HepG2 (cell line): ENCODE data around the gene CHP1. TPM values are rescaled to one million over a fixed set of nuclear protein-coding genes. Genes with fewer than 3 reads are reported as not detected.

ENCODE experiments used
- ATAC-seq: fragments of 200-7000 bp; cut with Tn5 transposase; 3 replicates; pipeline ENCODE4 v1.9.1; 2020; ENCODE audit warnings: mild to moderate bottlenecking, moderate library complexity
- BruUV-seq: library from RNA; stranded (reverse); fragments of 400-500 nt; replicated peaks from 2 replicates; lab custom pipeline; 2021; lab: Mats Ljungman, UMichigan
- CTCF ChIA-PET: fragments of 300-600 bp; formaldehyde crosslinking; extraction: SDS; loops from one replicate; lab custom pipeline; 2021; ENCODE audit warnings: low total read pairs, inconsistent platforms, low intra/inter-chr PET ratio; lab: Yijun Ruan, JAX
- POLR2A ChIA-PET: fragments of 350-600 bp; sonication (Branson Sonifier 250); formaldehyde crosslinking; loops from one replicate; lab custom pipeline; 2020; ENCODE audit warnings: antibody characterized with exemption, inconsistent platforms; lab: Yijun Ruan, JAX
- DNase-seq: peaks from one replicate; pipeline ENCODE4 v3.0.0-alpha.2; 2015; ENCODE audit warnings: low spot score
- FAIRE-seq: peaks from 3 replicates; lab custom pipeline; 2011; peaks lifted over from hg19 to GRCh38; lab: Jason Lieb, UNC
- H2AFZ ChIP-seq: one replicate; pipeline ENCODE4 v1.6.1; 2011; ENCODE audit warnings: low read length, inconsistent platforms
- H3K27ac ChIP-seq: fragments of 300-600 bp; 3 replicates; pipeline ENCODE4 v1.8.0; 2011; ENCODE audit warnings: mixed run types, mild to moderate bottlenecking, mixed read lengths, low read length, inconsistent platforms; ENCODE audit not compliant: insufficient read depth; ENCODE audit errors: extremely low read length
- H3K27me3 ChIP-seq, 2 experiments: fragments of 200-600 bp in 1 of 2; 2 replicates in 1 of 2; 3 replicates in 1 of 2; pipeline versions ENCODE4 v1.6.0 to v1.8.0; 2011; ENCODE audit warnings: low read length in 2 of 2, mild to moderate bottlenecking in 2 of 2, moderate library complexity in 2 of 2, inconsistent platforms in 1 of 2; ENCODE audit not compliant: insufficient read depth in 2 of 2, control insufficient read depth in 1 of 2
- H3K36me3 ChIP-seq, 2 experiments: fragments of 200-600 bp in 1 of 2; replicated peaks in 1 of 2; 2 replicates in 1 of 2; 3 replicates in 1 of 2; pipeline versions ENCODE4 v1.5.1 to v1.8.0; 2011; ENCODE audit warnings: low read length in 2 of 2, inconsistent platforms in 1 of 2; ENCODE audit not compliant: insufficient read depth in 2 of 2, control insufficient read depth in 1 of 2
- H3K4me1 ChIP-seq: 2 replicates; pipeline ENCODE4 v1.5.1; 2012; ENCODE audit warnings: low read length, inconsistent platforms; ENCODE audit not compliant: insufficient read depth
- H3K4me2 ChIP-seq: 2 replicates; pipeline ENCODE4 v1.6.0; 2011; ENCODE audit warnings: low read depth, low read length, inconsistent platforms
- H3K4me3 ChIP-seq, 3 experiments: fragments of 200-600 bp in 1 of 3; sonication (generic), shearing (Covaris generic) in 1 of 3; replicated peaks in 1 of 3; 2 replicates each; pipeline ENCODE4 v1.5.1; 2011 to 2016; ENCODE audit warnings: low read length in 3 of 3, inconsistent platforms in 2 of 3, low read depth in 2 of 3, mild to moderate bottlenecking in 2 of 3, control low read depth in 1 of 3, mixed read lengths in 1 of 3; ENCODE audit not compliant: insufficient read depth in 1 of 3
- H3K79me2 ChIP-seq: one replicate; pipeline ENCODE4 v1.6.1; 2011; ENCODE audit warnings: low read length, inconsistent platforms; ENCODE audit not compliant: insufficient read depth
- H3K9ac ChIP-seq: 2 replicates; pipeline ENCODE4 v1.6.0; 2011; ENCODE audit warnings: mild to moderate bottlenecking, low read depth, low read length, inconsistent platforms; ENCODE audit not compliant: insufficient read depth
- H3K9me3 ChIP-seq: 2 replicates; pipeline ENCODE4 v1.5.1; 2012; ENCODE audit warnings: mild to moderate bottlenecking, low read length
- H4K20me1 ChIP-seq: 2 replicates; pipeline ENCODE4 v1.6.0; 2011; ENCODE audit warnings: inconsistent platforms, mild to moderate bottlenecking, low read length, moderate library complexity; ENCODE audit not compliant: insufficient read depth
- GTF2F1 ChIP-seq: fragments of 150-350 bp; IDR thresholded peaks from 2 replicates; pipeline ENCODE4 v1.6.1; 2014; ENCODE audit warnings: low read length
- HNF4A ChIP-seq: sonication (generic); formaldehyde crosslinking; IDR thresholded peaks from 2 replicates; pipeline ENCODE4 v1.4.0; 2020; ENCODE audit warnings: missing genetic modification reagents
- SAP130 ChIP-seq: IDR thresholded peaks from 2 replicates; pipeline ENCODE4 v1.6.1; 2016; ENCODE audit warnings: low read depth
- SIN3A ChIP-seq: IDR thresholded peaks from 2 replicates; pipeline ENCODE4 v1.6.1; 2011; ENCODE audit warnings: low read depth, mild to moderate bottlenecking, control low read depth, low read length, borderline replicate concordance
- SKI ChIP-seq: fragments of 450-650 bp; IDR thresholded peaks from one replicate; pipeline ENCODE4 v1.6.1; 2018; ENCODE audit warnings: mild to moderate bottlenecking; ENCODE audit not compliant: partially characterized antibody
- SNAPC2 ChIP-seq: sonication (generic); formaldehyde crosslinking; IDR thresholded peaks from 2 replicates; pipeline ENCODE4 v1.8.1; 2022; ENCODE audit warnings: mild to moderate bottlenecking, missing genetic modification reagents
- ZNF3 ChIP-seq: IDR thresholded peaks from 2 replicates; pipeline ENCODE4 v1.7.0; 2017; ENCODE audit warnings: inconsistent platforms
- ZNF567 ChIP-seq: sonication (generic); formaldehyde crosslinking; IDR thresholded peaks from 2 replicates; pipeline ENCODE4 v1.8.1; 2023; ENCODE audit warnings: mild to moderate bottlenecking, missing genetic modification reagents, borderline replicate concordance
- ZNF770 ChIP-seq: sonication (generic); formaldehyde crosslinking; IDR thresholded peaks from 2 replicates; pipeline ENCODE4 v1.5.0; 2020; ENCODE audit warnings: mild to moderate bottlenecking, missing genetic modification reagents
- ZSCAN29 ChIP-seq: sonication (generic); formaldehyde crosslinking; conservative IDR thresholded peaks from 2 replicates; pipeline ENCODE4 v1.4.0; 2020; ENCODE audit warnings: mild to moderate bottlenecking, missing genetic modification reagents
- ZSCAN30 ChIP-seq: sonication (generic); formaldehyde crosslinking; IDR thresholded peaks from 2 replicates; pipeline ENCODE4 v1.5.0; 2020; ENCODE audit warnings: mild to moderate bottlenecking, missing genetic modification reagents
- WGBS: methylation state at CpG from one replicate; pipeline ENCODE4 v1.1.6; 2017; ENCODE audit warnings: low lambda C conversion rate; 5-methylcytosine and 5-hydroxymethylcytosine counted together
- in situ Hi-C: cut with HindIII; loops from 2 replicates; pipeline ENCODE4 v1.10.0; 2017; ENCODE audit warnings: low pct_unique_long_range_greater_than_20kb; ENCODE audit not compliant: extremely low pct_ligation_motif_present
- intact Hi-C: fragments of 100-400 bp; cut with micrococcal nuclease; formaldehyde crosslinking; loops from one replicate; pipeline ENCODE4 v1.10.0; 2022; ENCODE audit not compliant: unreplicated experiment
- polyA plus RNA-seq, 8 experiments: library from polyadenylated mRNA; depleted of rRNA in 3 of 8; stranded (reverse) in 7 of 8; unstranded in 1 of 8; fragments of >200 nt; fragmentation: Illumina TruSeq in 4 of 8; extraction: Trizol in 4 of 8; gene quantifications; 2 replicates each; pipeline versions ENCODE4 v1.2.1 to v1.2.3, GENCODE V29; 2011 to 2016; ENCODE audit warnings: low read depth in 4 of 8, missing spikeins in 1 of 8, mixed read lengths in 1 of 8; ENCODE audit not compliant: insufficient read depth in 1 of 8
- total RNA-seq, 5 experiments: library from RNA; depleted of rRNA; stranded (reverse); fragments of >200 nt; fragmentation: Illumina TruSeq; extraction: Trizol; gene quantifications; 2 replicates each; pipeline ENCODE4 v1.2.3, GENCODE V29; 2016; ENCODE audit warnings: low read depth in 1 of 5
- TF ChIP-seq, protein P1 (sequence below): sonication (generic); formaldehyde crosslinking; IDR thresholded peaks from 2 replicates; pipeline ENCODE4 v1.8.0; 2022; ENCODE audit warnings: missing genetic modification reagents, low read depth, mild to moderate bottlenecking, borderline replicate concordance
- TF ChIP-seq, protein P2 (sequence below): sonication (generic); formaldehyde crosslinking; IDR thresholded peaks from 2 replicates; pipeline ENCODE4 v1.4.0; 2020; ENCODE audit warnings: missing genetic modification reagents
- TF ChIP-seq, protein P3 (sequence below): sonication (generic); formaldehyde crosslinking; IDR thresholded peaks from 2 replicates; pipeline ENCODE4 v1.4.0; 2020; ENCODE audit warnings: missing genetic modification reagents
- TF ChIP-seq, protein P4 (sequence below): IDR thresholded peaks from 2 replicates; pipeline ENCODE4 v1.6.1; 2016

Gene CHP1
- total and polyA plus RNA-seq, 2 of the 13 experiments (the other 11 are each of a cell fraction or from before 2014, with no cell fraction given): 49.6 to 76.4 TPM

GRCh38 chr15:41285285-41285684, 54.2 kb downstream of the CHP1 start:
- POLR2A ChIA-PET: no interaction called here
- no peaks in the 10 kb centered on the region; a peak in 1 of 5 replicates for H3K27me3 ChIP-seq
- in situ Hi-C loops: no loop called here
- H3K79me2 ChIP-seq: peaks cover 47% of the 10 kb centered on the region
- DNase-seq: no peak
- H3K27ac ChIP-seq: peak overlapping the region; percentile 86
- CTCF ChIA-PET: no interaction called here
- no TSS peak for BruUV-seq
- no peak overlapping the region for H2AFZ ChIP-seq
- no peak for TF ChIP-seq SNAPC2
- TF ChIP-seq ZNF770 (CRISPR knock-in tag): no peak
- no peak for TF ChIP-seq ZSCAN30 (CRISPR knock-in tag)
- 0 out of 2 replicates have a peak, but pooled peaks have one; percentile 14 for TF ChIP-seq SIN3A
- TF ChIP-seq, protein P1, sequence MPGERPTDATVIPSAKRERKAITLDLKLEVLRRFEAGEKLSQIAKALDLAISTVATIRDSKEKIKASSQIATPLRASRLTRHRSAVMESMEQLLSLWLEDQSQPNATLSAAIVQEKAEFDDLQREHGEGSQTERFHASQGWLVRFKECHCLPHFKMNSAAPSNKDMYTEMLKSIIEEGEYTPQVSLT: no peak
- TF ChIP-seq ZNF3 (CRISPR knock-in tag): no peak
- TF ChIP-seq SAP130 (CRISPR knock-in tag): no peak
- TF ChIP-seq, protein P2, sequence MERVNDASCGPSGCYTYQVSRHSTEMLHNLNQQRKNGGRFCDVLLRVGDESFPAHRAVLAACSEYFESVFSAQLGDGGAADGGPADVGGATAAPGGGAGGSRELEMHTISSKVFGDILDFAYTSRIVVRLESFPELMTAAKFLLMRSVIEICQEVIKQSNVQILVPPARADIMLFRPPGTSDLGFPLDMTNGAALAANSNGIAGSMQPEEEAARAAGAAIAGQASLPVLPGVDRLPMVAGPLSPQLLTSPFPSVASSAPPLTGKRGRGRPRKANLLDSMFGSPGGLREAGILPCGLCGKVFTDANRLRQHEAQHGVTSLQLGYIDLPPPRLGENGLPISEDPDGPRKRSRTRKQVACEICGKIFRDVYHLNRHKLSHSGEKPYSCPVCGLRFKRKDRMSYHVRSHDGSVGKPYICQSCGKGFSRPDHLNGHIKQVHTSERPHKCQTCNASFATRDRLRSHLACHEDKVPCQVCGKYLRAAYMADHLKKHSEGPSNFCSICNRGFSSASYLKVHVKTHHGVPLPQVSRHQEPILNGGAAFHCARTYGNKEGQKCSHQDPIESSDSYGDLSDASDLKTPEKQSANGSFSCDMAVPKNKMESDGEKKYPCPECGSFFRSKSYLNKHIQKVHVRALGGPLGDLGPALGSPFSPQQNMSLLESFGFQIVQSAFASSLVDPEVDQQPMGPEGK (CRISPR knock-in tag): peak; percentile 32; the same call in 1 of the 2 replicates
- no peak for TF ChIP-seq HNF4A
- TF ChIP-seq ZNF567: no peak
- TF ChIP-seq, protein P3, sequence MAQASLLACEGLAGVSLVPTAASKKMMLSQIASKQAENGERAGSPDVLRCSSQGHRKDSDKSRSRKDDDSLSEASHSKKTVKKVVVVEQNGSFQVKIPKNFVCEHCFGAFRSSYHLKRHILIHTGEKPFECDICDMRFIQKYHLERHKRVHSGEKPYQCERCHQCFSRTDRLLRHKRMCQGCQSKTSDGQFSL (CRISPR knock-in tag): no peak
- TF ChIP-seq, protein P4, sequence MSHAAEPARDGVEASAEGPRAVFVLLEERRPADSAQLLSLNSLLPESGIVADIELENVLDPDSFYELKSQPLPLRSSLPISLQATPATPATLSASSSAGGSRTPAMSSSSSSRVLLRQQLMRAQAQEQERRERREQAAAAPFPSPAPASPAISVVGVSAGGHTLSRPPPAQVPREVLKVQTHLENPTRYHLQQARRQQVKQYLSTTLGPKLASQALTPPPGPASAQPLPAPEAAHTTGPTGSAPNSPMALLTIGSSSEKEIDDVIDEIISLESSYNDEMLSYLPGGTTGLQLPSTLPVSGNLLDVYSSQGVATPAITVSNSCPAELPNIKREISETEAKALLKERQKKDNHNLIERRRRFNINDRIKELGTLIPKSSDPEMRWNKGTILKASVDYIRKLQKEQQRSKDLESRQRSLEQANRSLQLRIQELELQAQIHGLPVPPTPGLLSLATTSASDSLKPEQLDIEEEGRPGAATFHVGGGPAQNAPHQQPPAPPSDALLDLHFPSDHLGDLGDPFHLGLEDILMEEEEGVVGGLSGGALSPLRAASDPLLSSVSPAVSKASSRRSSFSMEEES (CRISPR knock-in tag): no peak
- no peak for TF ChIP-seq GTF2F1
- TF ChIP-seq ZSCAN29 (CRISPR knock-in tag): no peak
- no peak for TF ChIP-seq SKI
- H3K4me1 ChIP-seq: peaks cover 63% of the 10 kb centered on the region
- FAIRE-seq: no peak
- peak overlapping the region; percentile 82 to 93 (median 91) for H3K4me3 ChIP-seq
- H3K36me3 ChIP-seq: peaks cover 0 to 31% of the 10 kb centered on the region in 2 experiments; a peak in 3 of 5 replicates
- peak overlapping the region; percentile 72 for H3K4me2 ChIP-seq
- peak overlapping the region; percentile 98 for H3K9ac ChIP-seq
- H3K9me3 ChIP-seq: no peaks in the 10 kb centered on the region
- peaks cover 8% of the 10 kb centered on the region for H4K20me1 ChIP-seq
- WGBS: 14% methylated on average over 7 of the region's 7 CpGs
- intact Hi-C loops: no loop called here
- no peak for ATAC-seq
